ENCODE results near the gene MGAT2. TPM values are rescaled to one million over a fixed set of nuclear protein-coding genes. Genes with fewer than 3 reads are reported as not detected.

Gene MGAT2
- total and polyA plus RNA-seq, 2 of the 4 experiments (the other 2 are of a cell fraction), result 36.6 to 67.6 TPM

DNA sequence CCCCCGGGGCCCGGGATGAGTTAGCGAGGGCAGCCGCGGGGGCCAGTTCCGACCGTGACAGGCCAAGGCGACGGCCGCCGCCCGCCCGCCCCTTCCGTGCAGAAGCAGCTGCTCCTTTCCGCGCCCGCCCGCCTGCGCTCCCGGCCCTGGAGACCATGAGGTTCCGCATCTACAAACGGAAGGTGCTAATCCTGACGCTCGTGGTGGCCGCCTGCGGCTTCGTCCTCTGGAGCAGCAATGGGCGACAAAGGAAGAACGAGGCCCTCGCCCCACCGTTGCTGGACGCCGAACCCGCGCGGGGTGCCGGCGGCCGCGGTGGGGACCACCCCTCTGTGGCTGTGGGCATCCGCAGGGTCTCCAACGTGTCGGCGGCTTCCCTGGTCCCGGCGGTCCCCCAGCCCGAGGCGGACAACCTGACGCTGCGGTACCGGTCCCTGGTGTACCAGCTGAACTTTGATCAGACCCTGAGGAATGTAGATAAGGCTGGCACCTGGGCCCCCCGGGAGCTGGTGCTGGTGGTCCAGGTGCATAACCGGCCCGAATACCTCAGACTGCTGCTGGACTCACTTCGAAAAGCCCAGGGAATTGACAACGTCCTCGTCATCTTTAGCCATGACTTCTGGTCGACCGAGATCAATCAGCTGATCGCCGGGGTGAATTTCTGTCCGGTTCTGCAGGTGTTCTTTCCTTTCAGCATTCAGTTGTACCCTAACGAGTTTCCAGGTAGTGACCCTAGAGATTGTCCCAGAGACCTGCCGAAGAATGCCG lies 699 bp downstream of the MGAT2 start:
- H3K56ac ChIP-seq (ENCODE audit: extremely low read depth, insufficient read depth, low read length), result no peak overlapping the region
- H4K91ac ChIP-seq (ENCODE audit: insufficient read depth, low read depth, low read length), result no peak overlapping the region; the same call in 1 of the 2 replicates
- H4K5ac ChIP-seq (ENCODE audit: low read depth, low read length), result no peak overlapping the region
- no TSS peak for BruUV-seq (replicated peaks)
- H2AFZ ChIP-seq (replicated peaks; ENCODE audit: low read length, poor library complexity), result peak overlapping the region; percentile 89
- H2BK20ac ChIP-seq (ENCODE audit: low read depth, low read length), result no peak overlapping the region
- H3K4me3 ChIP-seq (ENCODE audit: insufficient read depth, low read depth, low read length), result peak overlapping the region; percentile 84
- H3K23ac ChIP-seq (ENCODE audit: low read depth, low read length), result peak overlapping the region; percentile 90
- H2AK5ac ChIP-seq (ENCODE audit: low read depth, low read length), result peak overlapping the region; percentile 71
- H3K4me2 ChIP-seq (ENCODE audit: low read depth, low read length), result peak overlapping the region; percentile 83
- no peak overlapping the region for H3K18ac ChIP-seq (ENCODE audit: low read depth, low read length)
- peak overlapping the region; percentile 86 for H3K9ac ChIP-seq (ENCODE audit: low read depth, low read length)
- peaks cover 13% of the 10 kb centered on the region for H3K4me1 ChIP-seq (ENCODE audit: control insufficient read depth, insufficient read depth, low read length)
- no peaks in the 10 kb centered on the region for H3K27me3 ChIP-seq (ENCODE audit: control insufficient read depth, insufficient read depth, low read length)
- intact Hi-C loops (cut with micrococcal nuclease), result loop anchor here (2.0 kb wide), 1 partner anchor 158 kb away; no protein-coding TSS in a partner anchor
- H4K20me1 ChIP-seq (ENCODE audit: insufficient read depth, low read length), result peaks cover 46% of the 10 kb centered on the region
- peaks cover 7% of the 10 kb centered on the region for H3K9me1 ChIP-seq (ENCODE audit: insufficient read depth, low read length)
- H2BK5ac ChIP-seq (ENCODE audit: low read depth, low read length, poor library complexity, severe bottlenecking), result peak overlapping the region; percentile 74
- peak overlapping the region; percentile 89 for H3K27ac ChIP-seq (ENCODE audit: insufficient read depth, low read length)
- H3K4ac ChIP-seq (ENCODE audit: low read depth, low read length), result peak overlapping the region; percentile 85
- ATAC-seq (ENCODE audit: low read depth) (peak; percentile 22), DNase-seq (peak; percentile 28)
- dilution Hi-C loops (cut with HindIII; ENCODE audit: low sequenced_read_pairs, unreplicated experiment), result no loop called here
- no peak overlapping the region for H2BK15ac ChIP-seq (ENCODE audit: low read depth, low read length)
- H2AK9ac ChIP-seq (replicated peaks; ENCODE audit: low read depth, low read length, poor library complexity), result peak overlapping the region; percentile 91
- peaks cover 4 to 58% of the 10 kb centered on the region in 2 experiments; a peak in 3 of 4 replicates for H3K79me1 ChIP-seq (ENCODE audit: low read depth in 1 of 2, low read length in 2 of 2)
- ChIA-PET POLR2A (ENCODE audit: unreplicated experiment) (no interaction called here), CTCF (interaction anchor here (0.9 kb wide), 2 partner anchors 10 to 13 kb away, joined by 3 read pairs; no protein-coding TSS in a partner anchor)
- in situ Hi-C loops (cut with MboI; ENCODE audit: low sequenced_read_pairs), result no loop called here
- H3K9me3 ChIP-seq (ENCODE audit: control insufficient read depth, insufficient read depth, low read length), result no peaks in the 10 kb centered on the region
- TF ChIP-seq MAFK (IDR thresholded peaks at IDR 0.05; ENCODE audit: low read depth, low read length) (no peak), POLR2A (IDR thresholded peaks at IDR 0.05; ENCODE audit: low read depth, low read length) (no peak), SMC3 (IDR thresholded peaks at IDR 0.05; ENCODE audit: low read depth, low read length) (no peak), MXI1 (IDR thresholded peaks at IDR 0.05; ENCODE audit: borderline replicate concordance, low read depth, low read length) (peak; percentile 14; the same call in 1 of the 2 replicates)
- H3K36me3 ChIP-seq (ENCODE audit: control insufficient read depth, insufficient read depth, low read length), result peaks cover 11% of the 10 kb centered on the region
- 1% methylated on average over 42 of the region's 65 CpGs; no CpG with 5 or more reads in 1 of the 2 experiments for WGBS, 2 experiments (ENCODE audit: extremely low coverage in 2 of 2, insufficient read length in 1 of 2)
- H3K14ac ChIP-seq (replicated peaks; ENCODE audit: low read depth, low read length), result peak overlapping the region; percentile 81
- H2BK120ac ChIP-seq (ENCODE audit: low read depth, low read length), result no peak overlapping the region
- peak overlapping the region in 1 of 2 experiments; percentile 48; a peak in 1 of 4 replicates for H4K8ac ChIP-seq (ENCODE audit: low read depth in 2 of 2, low read length in 2 of 2)

Measured in IMR-90 (cell line).